Raji (cell line): ENCODE data around the gene CFAP65.

ENCODE experiments used
- POLR2A ChIP-seq: IDR thresholded peaks from 2 replicates; pipeline ENCODE4 v1.6.1; 2011; ENCODE audit warnings: low read depth, low read length, control low read depth; ENCODE audit not compliant: insufficient read depth

Gene CFAP65

GRCh38 chr2:219041252-219041651 lies at the start of gene CFAP65:
TSS of gene CFAP65 (minus strand) at chr2:219041516. CDS start at chr2:219039048, 2,468 bp downstream.
- no peak for TF ChIP-seq POLR2A

GRCh38 chr2:219090436-219091299 lies 49.4 kb upstream of the CFAP65 start:
- no peak for TF ChIP-seq POLR2A

GRCh38 chr2:219089330-219089729 lies 48.0 kb upstream of the CFAP65 start:
- no peak for TF ChIP-seq POLR2A

- no peak for TF ChIP-seq POLR2A
Measured at GRCh38 chr2:219087848-219088247, 46.5 kb upstream of the CFAP65 start.

- no peak for TF ChIP-seq POLR2A
Measured at GRCh38 chr2:219087361-219087760, 46.0 kb upstream of the CFAP65 start.

GRCh38 chr2:219086196-219086595 lies 44.9 kb upstream of the CFAP65 start:
- TF ChIP-seq POLR2A: no peak

GRCh38 chr2:219084791-219085190 lies 43.5 kb upstream of the CFAP65 start:
- no peak for TF ChIP-seq POLR2A

GRCh38 chr2:219082332-219082958 lies 41.1 kb upstream of the CFAP65 start:
- TF ChIP-seq POLR2A: no peak

- no peak for TF ChIP-seq POLR2A
Measured at GRCh38 chr2:219081701-219082331, 40.5 kb upstream of the CFAP65 start.

GRCh38 chr2:219081096-219081495 lies 39.8 kb upstream of the CFAP65 start:
- TF ChIP-seq POLR2A: no peak

GRCh38 chr2:219079417-219079816 lies 38.1 kb upstream of the CFAP65 start:
- no peak for TF ChIP-seq POLR2A

GRCh38 chr2:219078951-219079350 lies 37.6 kb upstream of the CFAP65 start:
- TF ChIP-seq POLR2A: no peak

- no peak for TF ChIP-seq POLR2A
Measured at GRCh38 chr2:219078126-219078525, 36.8 kb upstream of the CFAP65 start.

GRCh38 chr2:219076253-219076652 lies 34.9 kb upstream of the CFAP65 start:
- TF ChIP-seq POLR2A: no peak

- no peak for TF ChIP-seq POLR2A
Measured at GRCh38 chr2:219073413-219074129, 32.3 kb upstream of the CFAP65 start.
